BJ (cell line): Measurements from ENCODE around the gene ADAMTS7. TPM values are rescaled to one million over a fixed set of nuclear protein-coding genes. Genes with fewer than 3 reads are reported as not detected.
"Not testable (repeated sequence)": the region's sequence is repeated elsewhere in the genome, so short reads cannot be mapped to it uniquely, and the experiment has no call there.

Experiments used
- CTCF ChIA-PET: fragments of 350-600 bp; formaldehyde crosslinking; extraction: SDS; loops from one replicate; lab custom pipeline; 2021; ENCODE audit warnings: antibody characterized with exemption, inconsistent platforms; lab: Yijun Ruan, JAX
- POLR2A ChIA-PET: fragments of 300-600 bp; sonication (Branson Sonifier 250); formaldehyde crosslinking; extraction: SDS; loops from one replicate; lab custom pipeline; 2021; ENCODE audit warnings: antibody characterized with exemption; lab: Charles Lee
- DNase-seq: peaks from one replicate; pipeline ENCODE4 v3.0.0-alpha.2; 2011; ENCODE audit warnings: low read depth
- H3K27me3 ChIP-seq: 2 replicates; pipeline ENCODE4 v1.6.0; 2011; ENCODE audit warnings: low read length; ENCODE audit not compliant: control insufficient read depth, insufficient read depth
- H3K36me3 ChIP-seq: 2 replicates; pipeline ENCODE4 v1.5.1; 2011; ENCODE audit warnings: low read length; ENCODE audit not compliant: control insufficient read depth, insufficient read depth
- H3K4me3 ChIP-seq: 2 replicates; pipeline ENCODE4 v1.5.1; 2011; ENCODE audit warnings: low read depth, mild to moderate bottlenecking, control low read depth, low read length
- CTCF ChIP-seq: IDR thresholded peaks from 2 replicates; pipeline ENCODE4 v1.5.1; 2011; ENCODE audit warnings: low read depth, mild to moderate bottlenecking, control low read depth, inconsistent platforms, low read length, moderate library complexity; ENCODE audit not compliant: insufficient read depth
- polyA plus RNA-seq: library from polyadenylated mRNA; depleted of rRNA; stranded (reverse); fragments of >200 nt; gene quantifications from 2 replicates; pipeline ENCODE4 v1.2.3, GENCODE V29; 2011

Gene ADAMTS7
- polyA plus RNA-seq, 1 experiment = 9.6 TPM

DNA sequence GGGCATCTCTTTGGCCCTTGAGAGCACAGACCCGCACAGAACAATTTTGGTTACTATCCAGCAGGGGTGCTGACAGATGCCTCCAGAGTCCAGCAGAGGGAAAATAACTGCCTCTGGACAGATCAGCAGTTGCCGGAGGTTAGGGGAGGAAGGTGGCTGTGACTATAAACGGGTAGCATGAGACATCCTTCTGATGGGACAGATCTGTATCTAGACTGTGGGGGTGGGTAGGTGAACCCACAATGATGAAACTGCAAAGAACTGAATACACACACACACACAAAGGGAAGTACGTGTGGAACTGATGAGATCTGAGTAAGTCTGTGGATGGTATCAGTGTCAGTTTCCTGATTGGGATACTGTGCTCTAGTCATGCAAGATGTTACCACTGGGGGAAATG lies 21.2 kb downstream of the ADAMTS7 start:
- Histone ChIP-seq H3K27me3 (no peaks in the 10 kb centered on the region), H3K4me3 (no peak overlapping the region), H3K36me3 (peaks cover 3% of the 10 kb centered on the region; the same call in 1 of the 2 replicates)
- ChIA-PET POLR2A (no interaction called here), CTCF (no interaction called here)
- no peak for DNase-seq
- TF ChIP-seq CTCF = no peak

DNA sequence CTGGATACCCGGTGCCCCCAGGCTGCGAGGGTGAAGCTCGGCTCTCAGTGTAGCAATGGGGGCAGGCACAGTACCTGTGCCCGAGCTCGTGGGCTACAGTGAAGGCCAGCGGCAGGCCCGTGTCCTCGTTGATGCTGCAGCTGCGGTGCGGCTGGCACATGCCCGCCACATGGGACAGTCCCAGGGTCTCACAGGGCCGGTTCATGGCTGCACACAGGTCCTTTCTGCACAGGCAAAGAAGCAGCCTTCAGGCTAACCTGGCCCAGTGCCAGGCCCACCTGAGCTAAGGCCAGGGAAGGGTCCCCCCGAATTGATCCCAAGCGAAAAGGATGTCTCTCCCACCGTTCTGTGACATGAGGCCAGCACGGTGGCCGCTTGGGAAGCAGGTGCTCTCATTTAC lies 21.6 kb downstream of the ADAMTS7 start:
- Histone ChIP-seq H3K27me3 (no peaks in the 10 kb centered on the region), H3K4me3 (no peak overlapping the region), H3K36me3 (peaks cover 3% of the 10 kb centered on the region; the same call in 1 of the 2 replicates)
- ChIA-PET CTCF (no interaction called here), POLR2A (no interaction called here)
- DNase-seq = no peak
- TF ChIP-seq CTCF = no peak

- POLR2A ChIA-PET = no interaction called here
- Histone ChIP-seq H3K4me3 (no peak overlapping the region), H3K36me3 (peaks cover 3% of the 10 kb centered on the region; the same call in 1 of the 2 replicates), H3K27me3 (no peaks in the 10 kb centered on the region)
- CTCF ChIA-PET = interaction anchor here (1.4 kb wide), 1 partner anchor 9 kb away, joined by 3 read pairs; no protein-coding TSS in a partner anchor
- DNase-seq = no peak
- TF ChIP-seq CTCF = no peak
These were observed 23.1 kb downstream of the ADAMTS7 start for GRCh38 chr15:78788016-78788660.

DNA sequence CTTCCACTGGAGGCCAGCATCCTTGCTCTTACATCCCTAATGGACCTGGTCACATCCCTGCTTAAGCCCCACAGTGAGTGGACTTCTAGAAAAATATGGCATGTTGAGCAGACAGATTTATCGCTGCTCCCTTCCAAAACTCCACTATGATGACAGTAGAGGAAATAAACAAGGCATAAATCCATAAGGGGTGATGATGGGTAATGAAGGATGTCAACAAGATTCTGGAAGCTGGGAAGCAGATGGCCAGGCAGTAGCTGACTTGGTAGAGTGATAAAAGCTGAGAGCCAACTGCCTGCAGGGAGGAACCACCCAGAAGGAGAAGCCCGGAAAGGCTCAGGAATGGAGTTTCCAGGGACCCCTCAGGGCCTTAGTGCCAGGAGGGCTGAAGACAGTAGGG lies 28.9 kb downstream of the ADAMTS7 start:
- H3K36me3 ChIP-seq, H3K4me3 ChIP-seq, DNase-seq, POLR2A ChIA-PET, H3K27me3 ChIP-seq: not testable (repeated sequence)
- CTCF ChIA-PET = interaction anchor here (0.9 kb wide), 1 partner anchor 8 kb away, joined by 4 read pairs; no protein-coding TSS in a partner anchor

GRCh38 chr15:78781381-78781780 lies 29.9 kb downstream of the ADAMTS7 start:
- H3K36me3 ChIP-seq, DNase-seq, H3K4me3 ChIP-seq, POLR2A ChIA-PET, H3K27me3 ChIP-seq, CTCF ChIA-PET: not testable (repeated sequence)

DNA sequence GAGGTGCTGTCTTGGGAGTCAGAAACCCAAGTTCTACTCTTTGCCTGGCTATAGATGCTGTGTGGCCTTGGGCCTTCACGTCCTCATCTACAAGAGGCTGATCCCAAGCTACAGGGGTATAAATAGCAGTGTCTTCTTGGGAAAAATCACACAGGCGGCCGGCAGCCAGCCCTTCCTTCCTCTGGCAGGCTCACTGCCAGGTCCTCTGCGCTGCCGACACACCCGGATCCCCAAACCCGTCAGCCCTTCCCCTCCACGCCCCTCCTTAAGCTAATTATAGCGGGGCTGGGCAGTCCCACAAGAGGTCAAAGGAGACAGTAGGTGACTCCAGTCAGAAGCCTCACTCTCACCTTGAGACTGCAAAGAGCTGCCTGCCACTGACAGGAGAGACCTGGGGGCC lies 31.3 kb downstream of the ADAMTS7 start:
- H3K27me3 ChIP-seq, CTCF ChIA-PET, DNase-seq, H3K4me3 ChIP-seq, POLR2A ChIA-PET, H3K36me3 ChIP-seq: not testable (repeated sequence)

- POLR2A ChIA-PET, DNase-seq, CTCF ChIA-PET: not testable (repeated sequence)
These were observed 32.0 kb downstream of the ADAMTS7 start for GRCh38 chr15:78779176-78779785.

More at GRCh38 chr15:78779176-78779785, 32.0 kb downstream of the ADAMTS7 start:
- H3K27me3 ChIP-seq, H3K4me3 ChIP-seq, H3K36me3 ChIP-seq: not testable (repeated sequence)
